Mucosa of rectum (tissue), 2 donors: ENCODE measurements around the gene FEV.

ENCODE experiments used
- H3K27ac ChIP-seq, 2 donors: one replicate each; pipeline ENCODE4 v1.7.0; 2013; ENCODE audit warnings: inconsistent platforms in 2 of 2, low read depth in 2 of 2, low read length in 2 of 2
- H3K27me3 ChIP-seq, 2 donors: one replicate each; pipeline ENCODE4 v1.7.0; 2013; ENCODE audit warnings: low read length in 2 of 2; ENCODE audit not compliant: control insufficient read depth in 2 of 2, insufficient read depth in 2 of 2
- H3K36me3 ChIP-seq, 2 donors: one replicate each; pipeline ENCODE4 v1.7.0; 2013; ENCODE audit warnings: low read length in 2 of 2; ENCODE audit not compliant: control insufficient read depth in 2 of 2, insufficient read depth in 2 of 2
- H3K4me1 ChIP-seq, 2 donors: one replicate each; pipeline ENCODE4 v1.7.0; 2013; ENCODE audit warnings: low read length in 2 of 2, mild to moderate bottlenecking in 1 of 2; ENCODE audit not compliant: control insufficient read depth in 2 of 2, insufficient read depth in 2 of 2
- H3K4me3 ChIP-seq, 2 donors: one replicate each; pipeline ENCODE4 v1.7.0; 2013; ENCODE audit warnings: low read length in 2 of 2
- H3K9ac ChIP-seq, 2 donors: one replicate each; pipeline ENCODE4 v1.7.0; 2013; ENCODE audit warnings: low read length in 2 of 2, low read depth in 1 of 2, mild to moderate bottlenecking in 1 of 2
- H3K9me3 ChIP-seq, 2 donors: one replicate each; pipeline ENCODE4 v1.7.0; 2013; ENCODE audit warnings: low read length in 2 of 2; ENCODE audit not compliant: control insufficient read depth in 2 of 2
- donor health status: healthy.
- donor health status: Normal muscosa, but diverticular disease.

The FEV gene

DNA sequence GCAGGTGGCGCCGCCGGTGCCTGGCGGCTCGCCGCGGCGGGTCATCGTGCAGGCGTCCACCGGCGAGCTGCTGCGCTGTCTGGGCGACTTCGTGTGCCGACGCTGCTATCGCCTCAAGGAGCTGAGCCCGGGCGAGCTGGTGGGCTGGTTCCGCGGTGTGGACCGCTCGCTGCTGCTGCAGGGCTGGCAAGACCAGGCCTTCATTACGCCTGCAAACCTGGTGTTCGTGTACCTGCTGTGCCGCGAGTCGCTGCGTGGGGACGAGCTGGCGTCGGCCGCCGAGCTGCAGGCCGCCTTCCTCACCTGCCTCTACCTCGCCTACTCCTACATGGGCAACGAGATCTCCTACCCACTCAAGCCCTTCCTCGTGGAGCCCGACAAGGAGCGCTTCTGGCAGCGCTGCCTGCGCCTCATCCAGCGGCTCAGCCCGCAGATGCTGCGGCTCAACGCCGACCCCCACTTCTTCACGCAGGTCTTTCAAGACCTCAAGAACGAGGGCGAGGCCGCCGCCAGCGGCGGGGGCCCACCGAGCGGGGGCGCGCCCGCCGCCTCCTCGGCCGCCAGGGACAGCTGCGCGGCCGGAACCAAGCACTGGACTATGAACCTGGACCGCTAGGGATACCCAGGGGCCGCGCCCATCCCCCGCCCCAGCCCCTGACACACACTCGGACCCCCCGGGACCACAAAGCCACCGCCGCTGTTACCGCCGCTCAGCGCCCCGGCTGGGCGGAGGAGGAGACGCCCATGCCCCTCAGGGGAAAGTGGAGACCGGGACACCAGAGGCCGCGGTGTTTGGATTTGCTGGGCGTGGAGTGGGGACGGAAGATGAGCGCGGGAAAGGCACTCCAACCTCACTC lies 24.4 kb downstream of the FEV start:
- H3K4me3 ChIP-seq = no peak overlapping the region
- peaks cover 2 to 4% of the 10 kb centered on the region in 2 donors for H3K4me1 ChIP-seq
- H3K27me3 ChIP-seq = peaks cover 52 to 78% of the 10 kb centered on the region in 2 donors
- no peaks in the 10 kb centered on the region for H3K36me3 ChIP-seq
- no peaks in the 10 kb centered on the region for H3K9me3 ChIP-seq
- H3K27ac ChIP-seq = no peak overlapping the region
- no peak overlapping the region for H3K9ac ChIP-seq

DNA sequence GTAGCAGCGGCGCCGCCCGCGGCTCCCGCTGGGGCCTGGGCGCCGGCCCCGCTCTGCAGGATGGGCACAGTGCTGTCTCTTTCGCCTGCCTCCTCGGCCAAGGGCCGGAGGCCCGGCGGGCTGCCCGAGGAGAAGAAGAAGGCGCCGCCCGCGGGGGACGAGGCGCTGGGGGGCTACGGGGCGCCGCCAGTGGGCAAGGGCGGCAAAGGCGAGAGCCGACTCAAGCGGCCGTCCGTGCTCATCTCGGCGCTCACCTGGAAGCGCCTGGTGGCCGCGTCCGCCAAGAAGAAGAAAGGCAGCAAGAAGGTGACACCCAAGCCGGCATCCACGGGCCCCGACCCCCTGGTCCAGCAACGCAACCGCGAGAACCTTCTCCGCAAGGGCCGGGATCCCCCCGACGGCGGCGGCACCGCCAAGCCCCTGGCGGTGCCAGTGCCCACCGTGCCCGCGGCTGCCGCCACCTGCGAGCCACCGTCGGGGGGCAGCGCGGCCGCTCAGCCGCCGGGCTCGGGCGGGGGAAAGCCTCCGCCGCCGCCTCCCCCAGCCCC lies 25.1 kb downstream of the FEV start:
- H3K4me3 ChIP-seq = peak overlapping the region; percentile 30 to 31
- no peak overlapping the region for H3K27ac ChIP-seq
- no peaks in the 10 kb centered on the region for H3K9me3 ChIP-seq
- H3K9ac ChIP-seq = no peak overlapping the region
- no peaks in the 10 kb centered on the region for H3K36me3 ChIP-seq
- peaks cover 52 to 82% of the 10 kb centered on the region in 2 donors for H3K27me3 ChIP-seq
- H3K4me1 ChIP-seq = peaks cover 2 to 4% of the 10 kb centered on the region in 2 donors

DNA sequence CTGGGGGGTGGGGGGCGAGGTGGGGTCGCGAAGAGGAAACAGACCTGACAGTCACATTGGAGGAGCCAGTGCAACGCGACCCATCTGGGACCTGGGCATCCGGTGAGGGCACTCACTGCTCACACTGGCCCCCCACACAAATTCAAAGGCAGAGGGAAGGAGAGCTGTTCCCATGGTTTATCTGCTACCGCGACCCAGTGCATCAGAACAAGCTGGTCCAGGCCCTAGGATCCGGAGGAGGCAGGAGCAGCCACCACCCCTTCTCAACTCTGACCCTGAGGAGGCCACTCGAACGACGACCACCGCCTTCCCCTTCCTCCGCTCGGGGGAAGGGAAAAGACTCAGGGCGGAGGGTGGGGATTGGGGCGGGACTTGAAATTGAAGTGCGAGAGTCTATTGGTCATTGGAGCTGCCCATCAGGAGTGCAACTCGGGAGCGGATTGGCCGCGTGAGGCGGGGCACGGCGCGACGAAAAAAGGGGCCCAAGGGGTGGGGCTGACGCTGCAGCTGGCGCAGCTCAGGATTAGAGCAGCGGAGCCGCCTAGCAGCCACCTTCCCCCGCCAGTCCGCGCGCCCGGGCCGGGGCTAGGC lies 25.7 kb downstream of the FEV start, which contains the start of gene CDK5R2:
CDK5R2 (plus strand) TSS at position 526 of the 591 bp plus-strand sequence. CDS start 155 bp downstream, outside the sequence.
- no peaks in the 10 kb centered on the region for H3K36me3 ChIP-seq
- H3K9me3 ChIP-seq = no peaks in the 10 kb centered on the region
- peak within 1 kb of the TSS; percentile 33 to 56 for H3K4me3 ChIP-seq
- H3K27ac ChIP-seq = no peak within 1 kb of the TSS
- peaks cover 48 to 78% of the 10 kb centered on the region in 2 donors for H3K27me3 ChIP-seq
- peaks cover 2 to 4% of the 10 kb centered on the region in 2 donors for H3K4me1 ChIP-seq
- no peak within 1 kb of the TSS for H3K9ac ChIP-seq

DNA sequence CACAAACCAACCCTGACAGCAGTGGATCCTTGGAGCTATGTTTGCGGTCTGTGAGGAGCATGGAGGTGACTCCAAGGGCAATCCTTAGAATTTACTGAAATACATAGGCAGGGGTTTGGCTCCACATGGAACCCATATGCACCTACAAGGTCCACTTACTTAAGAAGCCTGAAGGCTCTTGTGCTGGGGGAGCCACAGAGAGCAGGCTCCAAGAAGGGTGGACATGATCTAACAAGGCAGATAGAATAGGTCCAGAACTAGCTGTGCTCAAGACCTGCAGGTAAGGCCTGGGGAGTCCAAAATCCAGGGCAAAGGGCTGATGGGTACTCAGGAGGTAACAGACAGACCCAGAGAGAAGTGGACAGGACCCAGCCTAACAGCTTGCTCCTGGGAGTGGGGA lies 26.7 kb downstream of the FEV start:
- Histone ChIP-seq H3K27me3 (peaks cover 38 to 69% of the 10 kb centered on the region in 2 donors), H3K4me1 (peaks cover 2 to 4% of the 10 kb centered on the region in 2 donors), H3K27ac (no peak overlapping the region), H3K9ac (no peak overlapping the region), H3K36me3 (no peaks in the 10 kb centered on the region), H3K4me3 (no peak overlapping the region), H3K9me3 (no peaks in the 10 kb centered on the region)

DNA sequence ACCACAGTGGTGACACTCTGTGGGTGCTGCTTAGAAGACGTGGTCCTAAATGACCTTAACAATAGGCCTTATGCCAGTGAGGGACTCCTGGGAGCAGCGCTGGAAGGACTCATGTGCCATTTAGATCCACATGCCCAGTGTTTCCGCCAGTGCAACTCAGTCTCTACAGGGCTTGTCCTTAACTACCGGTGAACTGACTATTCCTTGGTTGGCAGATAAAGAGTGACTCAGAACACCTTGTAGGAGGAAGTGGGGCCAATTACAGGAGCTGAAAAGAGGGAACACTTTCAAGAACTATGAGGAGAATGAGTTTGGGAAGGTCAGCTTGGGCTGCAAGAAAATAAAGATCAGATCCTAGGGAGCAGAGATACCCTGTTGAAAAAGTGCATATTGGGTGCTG lies 27.3 kb downstream of the FEV start:
- no peak overlapping the region for H3K4me3 ChIP-seq
- peaks cover 2 to 4% of the 10 kb centered on the region in 2 donors for H3K4me1 ChIP-seq
- no peak overlapping the region for H3K27ac ChIP-seq
- no peaks in the 10 kb centered on the region for H3K9me3 ChIP-seq
- H3K27me3 ChIP-seq = peaks cover 32 to 63% of the 10 kb centered on the region in 2 donors
- no peak overlapping the region for H3K9ac ChIP-seq
- H3K36me3 ChIP-seq = no peaks in the 10 kb centered on the region

DNA sequence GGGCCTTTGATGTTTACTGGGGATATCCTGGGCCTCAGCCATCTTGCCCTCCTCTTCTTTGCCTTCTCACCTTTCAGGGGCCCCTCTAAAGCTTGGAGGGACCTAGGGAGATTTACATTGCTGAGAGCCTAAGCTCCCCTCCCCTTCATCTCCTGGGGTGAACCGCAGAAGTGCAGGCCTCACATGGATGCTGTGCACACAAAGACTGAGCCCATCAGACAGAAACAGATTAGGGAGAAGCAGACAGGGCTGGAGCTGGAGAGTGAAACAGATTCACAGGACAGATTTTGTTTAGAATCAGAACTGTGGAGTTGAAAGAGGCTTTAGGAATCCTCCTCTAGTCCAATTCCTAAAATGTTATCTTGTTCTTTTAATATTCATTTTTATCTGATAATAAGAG lies 28.9 kb downstream of the FEV start:
- no peak overlapping the region for H3K4me3 ChIP-seq
- no peak overlapping the region for H3K27ac ChIP-seq
- no peak overlapping the region for H3K9ac ChIP-seq
- peaks cover 2 to 4% of the 10 kb centered on the region in 2 donors for H3K4me1 ChIP-seq
- no peaks in the 10 kb centered on the region for H3K36me3 ChIP-seq
- H3K27me3 ChIP-seq = peaks cover 25 to 52% of the 10 kb centered on the region in 2 donors
- H3K9me3 ChIP-seq = no peaks in the 10 kb centered on the region

DNA sequence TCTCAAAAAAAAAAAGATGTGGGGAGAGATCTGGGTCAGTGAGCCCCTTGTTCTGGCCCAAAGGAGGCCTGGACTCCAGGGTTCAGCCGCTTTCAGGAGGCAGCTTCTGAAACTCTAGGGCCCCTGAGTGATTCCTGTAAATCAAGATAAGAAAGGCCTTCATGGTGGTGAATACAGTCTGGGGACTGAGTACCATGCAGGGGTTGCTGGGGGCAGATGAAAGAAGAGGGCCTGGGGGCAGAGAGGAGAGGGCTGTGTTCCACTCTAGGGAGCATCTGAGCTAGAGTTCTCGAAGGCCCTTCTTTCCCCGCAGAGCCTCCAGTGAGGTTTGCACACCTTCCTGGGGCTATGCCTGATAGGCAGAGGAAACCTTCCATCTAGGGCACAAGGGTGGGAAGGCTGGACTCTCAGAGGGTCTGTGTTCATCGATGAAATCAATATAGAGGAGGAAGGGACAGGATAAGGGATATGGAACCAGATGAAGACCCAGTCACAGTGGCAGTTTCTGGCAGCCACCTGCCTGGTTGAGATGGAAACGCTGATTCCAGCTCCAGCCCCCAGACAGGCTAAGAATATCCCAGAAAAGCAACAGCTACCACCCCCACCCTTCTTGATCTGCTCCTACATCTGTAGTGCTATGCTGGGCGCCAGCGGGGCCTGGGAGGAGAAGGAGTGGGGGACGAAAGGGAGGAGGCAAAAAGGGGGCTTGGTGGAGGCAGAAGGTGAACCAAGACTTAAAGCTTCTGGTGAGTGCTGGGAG lies 30.3 kb downstream of the FEV start:
- Histone ChIP-seq H3K4me1 (peaks cover 0 to under 1% of the 10 kb centered on the region in 2 donors), H3K9ac (no peak overlapping the region), H3K9me3 (no peaks in the 10 kb centered on the region), H3K4me3 (no peak overlapping the region), H3K27me3 (peaks cover 21 to 40% of the 10 kb centered on the region in 2 donors), H3K27ac (no peak overlapping the region), H3K36me3 (no peaks in the 10 kb centered on the region)

DNA sequence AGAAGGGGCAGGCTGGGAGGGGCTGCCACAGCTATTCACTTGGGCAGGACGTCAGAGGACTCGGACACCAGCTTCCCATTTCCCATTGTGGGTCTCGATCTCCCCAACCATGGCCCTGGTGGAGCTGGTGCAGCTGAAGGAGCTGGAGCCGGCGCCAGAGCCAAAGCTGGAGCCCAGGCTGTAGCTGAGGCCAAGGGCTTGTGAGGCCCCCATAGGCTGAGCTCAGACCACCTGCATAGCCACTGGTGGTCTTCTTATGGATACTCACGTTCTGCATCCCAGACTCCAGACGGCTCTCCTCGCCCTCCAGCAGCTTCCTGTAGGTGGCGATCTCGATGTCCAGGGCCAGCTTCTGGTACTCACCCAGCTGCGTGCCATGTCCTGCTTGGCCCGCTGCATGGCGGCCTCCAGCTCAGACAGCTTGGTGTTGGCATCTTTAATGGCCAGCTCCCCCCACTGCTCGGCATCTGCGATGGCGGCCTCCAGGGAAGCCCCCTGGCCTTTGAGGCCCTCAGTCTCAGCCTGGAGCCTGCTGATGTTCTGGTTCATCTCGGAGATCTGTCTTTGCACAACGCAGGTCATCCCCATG lies 31.5 kb downstream of the FEV start:
- Histone ChIP-seq H3K4me1 (no peaks in the 10 kb centered on the region), H3K9ac (no peak overlapping the region), H3K4me3 (no peak overlapping the region), H3K27ac (no peak overlapping the region), H3K27me3 (peaks cover 15 to 28% of the 10 kb centered on the region in 2 donors), H3K9me3 (no peaks in the 10 kb centered on the region), H3K36me3 (no peaks in the 10 kb centered on the region)

DNA sequence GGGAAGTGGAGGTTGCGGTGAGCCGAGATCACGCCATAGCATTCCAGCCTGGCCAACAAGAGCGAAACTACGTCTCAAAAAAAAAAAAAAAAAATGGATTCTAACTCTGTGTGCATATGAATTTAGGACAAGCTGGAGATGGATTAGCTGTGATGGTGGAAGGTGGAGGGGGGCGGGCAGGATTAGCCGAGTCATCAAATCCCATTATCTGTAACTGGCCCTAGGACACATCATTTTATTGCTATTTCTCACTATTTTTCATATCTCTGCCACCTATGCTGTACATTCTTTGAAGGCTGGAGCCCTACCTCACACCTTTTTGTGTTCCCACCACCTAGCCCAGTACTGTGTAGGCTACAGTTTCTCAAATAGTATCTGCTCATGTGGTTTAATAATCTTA lies 32.8 kb downstream of the FEV start:
- Histone ChIP-seq H3K36me3 (no peaks in the 10 kb centered on the region), H3K4me3 (no peak overlapping the region), H3K27me3 (peaks cover 9 to 16% of the 10 kb centered on the region in 2 donors)

More for the DNA sequence above, 32.8 kb downstream of the FEV start:
- Histone ChIP-seq H3K27ac (no peak overlapping the region), H3K9me3 (no peaks in the 10 kb centered on the region), H3K9ac (no peak overlapping the region), H3K4me1 (no peaks in the 10 kb centered on the region)
